ENCODE results near the gene SPAG7. TPM values are rescaled to one million over a fixed set of nuclear protein-coding genes. Genes with fewer than 3 reads are reported as not detected.

Gene SPAG7
- total RNA-seq, 1 experiment from 2014 or later: 75.6 TPM

Small RNA genes within 50 kb of the gene (small RNA-seq; reads per million reads assigned to genes)
- gene MIR6864 (not detected), gene MIR6865 (not detected)

Other genes with a start within 250 kb of the SPAG7 start
- gene MED11, start 236.4 kb downstream of the SPAG7 start, total RNA-seq (2014; rRNA removed; shearing (Covaris generic)): 28.9 and 35.8 TPM in 2 replicates
- not detected in 2 replicates for gene ZMYND15, start 228.0 kb downstream of the SPAG7 start, total RNA-seq (2014; rRNA removed; shearing (Covaris generic))
- gene CXCL16, start 227.9 kb downstream of the SPAG7 start, total RNA-seq (2014; rRNA removed; shearing (Covaris generic)): 0.40 and 1.0 TPM in 2 replicates
- not detected in 2 replicates for gene TM4SF5, start 195.9 kb downstream of the SPAG7 start, total RNA-seq (2014; rRNA removed; shearing (Covaris generic))
- not detected in 2 replicates for gene VMO1, start 181.5 kb downstream of the SPAG7 start, total RNA-seq (2014; rRNA removed; shearing (Covaris generic))
- not detected in 2 replicates for gene GLTPD2, start 178.9 kb downstream of the SPAG7 start, total RNA-seq (2014; rRNA removed; shearing (Covaris generic))
- gene PSMB6, start 171.7 kb downstream of the SPAG7 start, total RNA-seq (2014; rRNA removed; shearing (Covaris generic)): 235 and 261 TPM in 2 replicates
- 12.8 and 13.1 TPM in 2 replicates for gene PLD2, start 160.7 kb downstream of the SPAG7 start, total RNA-seq (2014; rRNA removed; shearing (Covaris generic))
- 27.1 and 28.7 TPM in 2 replicates for gene MINK1, start 134.5 kb downstream of the SPAG7 start, total RNA-seq (2014; rRNA removed; shearing (Covaris generic))
- 0.07 and 0.48 TPM in 2 replicates for gene C17orf107, start 68.3 kb downstream of the SPAG7 start, total RNA-seq (2014; rRNA removed; shearing (Covaris generic))
- not detected in 2 replicates for gene CHRNE, start 64.7 kb downstream of the SPAG7 start, total RNA-seq (2014; rRNA removed; shearing (Covaris generic))
- not detected in 2 replicates for gene GP1BA, start 35.5 kb downstream of the SPAG7 start, total RNA-seq (2014; rRNA removed; shearing (Covaris generic))
- gene SLC25A11, start 27.8 kb downstream of the SPAG7 start, total RNA-seq (2014; rRNA removed; shearing (Covaris generic)): 103 and 112 TPM in 2 replicates
- 70.0 and 95.7 TPM in 2 replicates for gene RNF167, start 27.5 kb downstream of the SPAG7 start, total RNA-seq (2014; rRNA removed; shearing (Covaris generic))
- gene PFN1, start 19.3 kb downstream of the SPAG7 start, total RNA-seq (2014; rRNA removed; shearing (Covaris generic)): 1,934 and 2,529 TPM in 2 replicates
- 2.5 and 3.0 TPM in 2 replicates for gene ENO3, start 16.7 kb downstream of the SPAG7 start, total RNA-seq (2014; rRNA removed; shearing (Covaris generic))
- 7.6 and 14.3 TPM in 2 replicates for gene CAMTA2, start 19.9 kb upstream of the SPAG7 start, total RNA-seq (2014; rRNA removed; shearing (Covaris generic))
- gene INCA1, start 29.7 kb upstream of the SPAG7 start, total RNA-seq (2014; rRNA removed; shearing (Covaris generic)): 0.08 TPM in 1 of 2 replicates, not detected in the other
- gene KIF1C, start 30.1 kb upstream of the SPAG7 start, total RNA-seq (2014; rRNA removed; shearing (Covaris generic)): 64.3 and 67.6 TPM in 2 replicates
- gene SLC52A1, start 67.6 kb upstream of the SPAG7 start, total RNA-seq (2014; rRNA removed; shearing (Covaris generic)): not detected in 2 replicates
- gene ZFP3, start 110.7 kb upstream of the SPAG7 start, total RNA-seq (2014; rRNA removed; shearing (Covaris generic)): not detected in 2 replicates
- 9.1 and 9.5 TPM in 2 replicates for gene ZNF232, start 144.1 kb upstream of the SPAG7 start, total RNA-seq (2014; rRNA removed; shearing (Covaris generic))
- gene USP6, start 148.2 kb upstream of the SPAG7 start, total RNA-seq (2014; rRNA removed; shearing (Covaris generic)): under 0.01 TPM in 1 of 2 replicates, not detected in the other
- 6.4 and 8.1 TPM in 2 replicates for gene ZNF594, start 224.1 kb upstream of the SPAG7 start, total RNA-seq (2014; rRNA removed; shearing (Covaris generic))